SU-DHL-6 (cell line): ENCODE results near the gene MCMBP.

Source experiments
- H2AFZ ChIP-seq: fragments of 200-600 bp; sonication (generic); 2 replicates; pipeline ENCODE4 v1.6.1; 2014; ENCODE audit warnings: low read depth, mild to moderate bottlenecking, moderate library complexity, mixed read lengths, antibody characterized with exemption, low read length; ENCODE audit not compliant: severe bottlenecking
- H3F3A ChIP-seq: fragments of 200-600 bp; shearing (Covaris generic); 2 replicates; pipeline ENCODE4 v1.6.0; 2016; ENCODE audit warnings: antibody characterized with exemption, mild to moderate bottlenecking; ENCODE audit not compliant: insufficient read depth
- H3K27ac ChIP-seq: fragments of 200-600 bp; sonication (generic); 2 replicates; pipeline ENCODE4 v1.5.1; 2016; ENCODE audit warnings: low read depth, mild to moderate bottlenecking, low read length, moderate library complexity, mixed read lengths
- H3K27me3 ChIP-seq: fragments of 200-600 bp; sonication (generic), shearing (Covaris generic); 2 replicates; pipeline ENCODE4 v1.6.0; 2014; ENCODE audit warnings: mild to moderate bottlenecking, low read length
- H3K36me3 ChIP-seq: fragments of 200-600 bp; sonication (generic); 2 replicates; pipeline ENCODE4 v1.6.1; 2014; ENCODE audit warnings: mild to moderate bottlenecking, low read length, mixed read lengths
- H3K4me2 ChIP-seq: fragments of 300-600, 200-600 bp; shearing (Covaris generic), sonication (generic); 2 replicates; pipeline ENCODE4 v1.6.0; 2014; ENCODE audit warnings: low read length, low read depth, mild to moderate bottlenecking; ENCODE audit not compliant: poor library complexity, severe bottlenecking
- H3K4me3 ChIP-seq: fragments of 200-600 bp; sonication (generic); 2 replicates; pipeline ENCODE4 v1.5.1; 2014; ENCODE audit warnings: antibody characterized with exemption, low read length, mild to moderate bottlenecking, mixed read lengths; ENCODE audit not compliant: insufficient read depth, poor library complexity, severe bottlenecking
- H3K79me2 ChIP-seq: fragments of 200-600 bp; sonication (generic); 2 replicates; pipeline ENCODE4 v1.6.1; 2014; ENCODE audit warnings: mild to moderate bottlenecking, low read length, moderate library complexity; ENCODE audit not compliant: insufficient read depth
- H3K9ac ChIP-seq: fragments of 200-600 bp; sonication (generic); 2 replicates; pipeline ENCODE4 v1.7.0; 2014; ENCODE audit warnings: mild to moderate bottlenecking, low read length
- H3K9me2 ChIP-seq: fragments of 200-600 bp; sonication (generic); replicated peaks from 2 replicates; pipeline ENCODE4 v1.6.1; 2014; ENCODE audit warnings: low read length; ENCODE audit not compliant: insufficient read depth
- H3K9me3 ChIP-seq: fragments of 200-600 bp; sonication (generic); 2 replicates; pipeline ENCODE4 v1.6.1; 2014; ENCODE audit warnings: low read length, mixed read lengths; ENCODE audit not compliant: insufficient read depth
- H4K20me1 ChIP-seq: fragments of 200-600 bp; sonication (generic); 2 replicates; pipeline ENCODE4 v1.6.1; 2014; ENCODE audit warnings: low read depth, mild to moderate bottlenecking, antibody characterized with exemption, low read length, moderate library complexity, mixed read lengths
- CTCF ChIP-seq: fragments of 200-600 bp; sonication (generic); IDR thresholded peaks from one replicate; pipeline ENCODE4 v1.5.1; 2017; ENCODE audit warnings: antibody characterized with exemption, mild to moderate bottlenecking, low read length, moderate library complexity; ENCODE audit not compliant: insufficient read depth, poor library complexity, severe bottlenecking
- EZH2phosphoT487 ChIP-seq: fragments of 200-600 bp; sonication (generic), shearing (Covaris generic); conservative IDR thresholded peaks from 2 replicates; pipeline ENCODE4 v1.6.1; 2018; ENCODE audit warnings: mild to moderate bottlenecking, antibody characterized with exemption, low read length, moderate library complexity, mixed read lengths

MCMBP gene

DNA sequence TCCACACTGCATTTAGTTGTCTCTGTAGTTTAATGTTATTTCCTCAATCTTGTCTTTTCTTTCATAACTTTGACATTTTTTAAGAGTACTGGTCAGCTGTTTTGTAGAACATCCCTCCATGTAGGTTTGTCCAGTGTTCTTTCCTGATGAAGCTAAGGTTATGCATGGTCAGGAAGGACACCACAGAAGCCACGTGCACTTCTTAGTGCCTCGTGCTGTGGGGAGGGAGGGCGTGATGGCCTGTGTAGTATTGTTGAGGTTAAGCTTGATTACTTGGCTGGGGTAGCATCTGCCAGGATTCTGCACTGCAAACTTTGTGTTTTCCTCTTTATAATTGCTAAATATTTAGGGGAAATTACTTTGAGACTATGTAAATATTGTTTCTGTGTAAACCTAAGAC lies 48.3 kb downstream of the MCMBP start:
- Histone ChIP-seq H2AFZ (no peak overlapping the region), H3K9me2 (no peaks in the 10 kb centered on the region), H3K9ac (no peak overlapping the region), H3K4me3 (no peak overlapping the region), H3K27me3 (no peaks in the 10 kb centered on the region), H3K79me2 (no peaks in the 10 kb centered on the region), H4K20me1 (no peaks in the 10 kb centered on the region), H3K9me3 (no peaks in the 10 kb centered on the region), H3K36me3 (peaks cover 8% of the 10 kb centered on the region; the same call in 1 of the 2 replicates), H3K4me2 (no peak overlapping the region), H3F3A (no peaks in the 10 kb centered on the region; the same call in 1 of the 2 replicates), H3K27ac (no peak overlapping the region)
- no peak for TF ChIP-seq EZH2phosphoT487
- TF ChIP-seq CTCF, result no peak

DNA sequence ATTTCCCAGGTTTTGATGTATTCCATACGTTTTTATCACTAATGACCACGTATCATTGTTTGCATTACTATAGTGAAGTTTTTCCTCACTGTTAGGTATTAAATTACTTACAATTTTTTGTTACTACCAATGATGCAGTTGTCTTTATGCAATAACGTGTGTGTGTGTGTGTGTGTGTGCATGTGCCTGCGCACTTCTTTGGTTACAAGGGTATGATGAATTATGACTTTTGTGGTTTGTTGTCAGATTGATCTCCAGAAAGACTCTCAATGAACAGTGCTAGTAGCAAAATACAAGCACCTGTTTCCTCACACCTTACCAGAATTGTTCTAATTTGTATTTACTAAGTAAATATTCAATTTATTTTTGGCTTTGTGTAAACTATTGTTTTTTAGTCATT lies 51.5 kb downstream of the MCMBP start:
- no peaks in the 10 kb centered on the region; the same call in 1 of the 2 replicates for H3F3A ChIP-seq
- no peaks in the 10 kb centered on the region for H3K79me2 ChIP-seq
- H3K9me2 ChIP-seq, result no peaks in the 10 kb centered on the region
- no peaks in the 10 kb centered on the region for H3K27me3 ChIP-seq
- no peak overlapping the region for H3K4me3 ChIP-seq
- H3K4me2 ChIP-seq, result no peak overlapping the region
- no peak overlapping the region for H3K27ac ChIP-seq
- TF ChIP-seq CTCF (no peak), EZH2phosphoT487 (no peak)
- H3K9me3 ChIP-seq, result no peaks in the 10 kb centered on the region
- H2AFZ ChIP-seq, result no peak overlapping the region
- H4K20me1 ChIP-seq, result no peaks in the 10 kb centered on the region
- no peak overlapping the region for H3K9ac ChIP-seq
- no peaks in the 10 kb centered on the region; the same call in 1 of the 2 replicates for H3K36me3 ChIP-seq

- TF ChIP-seq CTCF, result no peak
- no peak for TF ChIP-seq EZH2phosphoT487
- H3K4me2 ChIP-seq, result no peak overlapping the region
Observed at GRCh38 chr10:119818889-119819270, 53.8 kb downstream of the MCMBP start.

More at GRCh38 chr10:119818889-119819270, 53.8 kb downstream of the MCMBP start:
- Histone ChIP-seq H3K79me2 (no peaks in the 10 kb centered on the region), H3K27ac (no peak overlapping the region), H3K9me2 (no peaks in the 10 kb centered on the region), H4K20me1 (no peaks in the 10 kb centered on the region), H3K36me3 (no peaks in the 10 kb centered on the region; the same call in 1 of the 2 replicates), H3K4me3 (no peak overlapping the region), H3K9me3 (no peaks in the 10 kb centered on the region), H2AFZ (no peak overlapping the region), H3F3A (no peaks in the 10 kb centered on the region; the same call in 1 of the 2 replicates), H3K9ac (no peak overlapping the region), H3K27me3 (no peaks in the 10 kb centered on the region)
